DMS 273 (cell line): Measurements from ENCODE around the gene YTHDF1.
"Not testable (repeated sequence)": the region's sequence is repeated elsewhere in the genome, so short reads cannot be mapped to it uniquely, and the experiment has no call there.

Experiments
- DNase-seq: peaks from one replicate; lab custom pipeline; 2025; ENCODE audit not compliant: unreplicated experiment; lab: John Stamatoyannopoulos, UW

Gene YTHDF1

DNA sequence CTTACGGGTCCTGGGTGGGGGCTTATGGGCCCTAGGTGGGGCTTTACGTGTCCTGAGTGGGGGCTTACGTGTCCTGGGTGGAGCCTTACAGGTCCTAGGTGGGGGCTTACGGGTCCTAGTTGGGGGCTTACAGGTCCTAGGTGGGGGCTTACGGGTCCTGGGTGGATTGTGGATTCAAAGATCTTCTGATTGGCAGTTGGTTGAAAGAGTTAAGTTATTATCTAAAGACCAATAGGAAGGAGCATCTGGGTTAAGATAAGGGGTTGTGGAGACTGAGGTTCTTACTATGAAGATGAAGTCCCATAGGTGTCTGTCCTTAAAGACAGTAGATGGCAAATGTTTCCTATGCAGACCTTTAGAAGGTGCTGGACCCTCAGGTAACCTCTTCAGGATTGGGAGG is 11.3 kb upstream of the YTHDF1 start:
- DNase-seq = no peak

DNA sequence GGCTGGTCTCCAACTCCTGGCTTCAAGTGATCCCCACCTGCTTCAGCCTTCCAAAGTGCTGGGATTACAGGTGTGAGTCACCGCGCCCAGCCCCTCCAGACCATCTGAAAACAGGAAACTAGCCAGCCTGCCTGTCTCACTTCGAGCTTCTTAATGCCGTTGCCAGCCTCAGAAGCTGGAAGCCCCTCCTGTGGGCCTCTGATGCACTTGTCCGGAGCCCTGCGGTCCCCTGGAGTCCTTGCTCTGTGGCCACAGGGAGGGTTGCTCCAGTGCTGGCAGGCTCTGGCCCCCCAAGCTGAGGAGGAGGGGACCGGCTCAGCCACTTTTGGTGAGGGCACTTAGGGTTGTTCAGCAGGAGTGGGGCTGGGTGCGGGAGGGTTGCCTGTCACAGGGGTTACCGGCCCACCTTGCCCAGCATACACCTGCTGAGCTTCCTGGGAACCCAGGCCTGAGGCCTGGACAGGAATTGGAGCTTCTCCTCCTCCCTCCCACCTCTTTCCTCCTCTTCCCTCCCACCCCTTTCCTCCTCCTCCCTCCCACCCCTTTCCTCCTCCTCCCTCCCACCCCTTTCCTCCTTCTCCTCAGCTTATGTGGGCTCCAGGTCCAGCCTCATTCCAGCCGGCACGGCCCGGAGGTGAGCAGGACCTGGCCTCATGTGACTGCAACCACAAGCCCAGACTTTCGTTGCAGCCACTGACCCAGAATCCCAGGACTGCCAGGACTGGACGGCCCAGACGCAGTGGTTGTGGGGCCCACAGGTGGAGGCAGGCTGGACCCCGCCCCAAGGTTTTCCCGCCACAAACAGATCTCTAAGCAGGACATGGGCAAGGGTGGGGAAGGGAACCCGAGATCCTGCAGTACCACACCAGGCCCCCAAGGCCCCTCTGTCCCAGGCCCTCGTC is 10.4 kb upstream of the YTHDF1 start:
- no peak for DNase-seq

GRCh38 chr20:63225082-63225454 is 9.1 kb upstream of the YTHDF1 start:
- no peak for DNase-seq

DNA sequence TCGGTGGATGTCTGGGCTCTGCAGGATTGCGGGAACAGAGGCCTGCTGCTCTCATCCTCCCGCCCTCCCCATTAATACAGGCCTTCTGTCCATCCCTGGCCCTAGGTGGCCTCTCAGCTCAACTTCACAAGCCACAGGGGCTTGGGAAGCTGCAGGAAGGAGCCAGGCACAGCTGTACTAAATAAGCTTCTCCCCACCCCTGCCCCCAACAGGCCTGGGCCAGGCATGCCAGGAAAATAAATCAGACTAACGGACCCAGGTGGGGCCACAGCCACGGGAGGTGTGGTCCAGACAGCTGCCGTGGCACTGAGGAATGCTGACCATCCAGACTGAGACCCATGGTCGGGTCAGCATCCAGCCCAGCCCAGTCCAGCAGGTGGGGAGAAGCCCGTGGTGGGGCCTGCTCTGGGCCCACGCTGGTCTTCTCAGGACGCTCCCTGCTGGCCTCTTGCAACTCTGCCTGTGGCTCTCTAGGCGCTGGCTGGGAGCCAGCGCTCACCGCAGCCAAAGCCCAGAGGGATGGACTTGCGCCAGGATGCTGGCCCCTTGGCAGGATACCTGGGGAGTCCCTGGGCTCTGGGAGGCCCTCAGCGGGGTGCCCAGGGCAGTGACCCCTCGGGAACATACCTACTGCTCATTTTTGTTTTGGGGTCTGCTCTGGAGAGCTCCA is 8.6 kb upstream of the YTHDF1 start:
- peak; percentile 64 for DNase-seq

DNA sequence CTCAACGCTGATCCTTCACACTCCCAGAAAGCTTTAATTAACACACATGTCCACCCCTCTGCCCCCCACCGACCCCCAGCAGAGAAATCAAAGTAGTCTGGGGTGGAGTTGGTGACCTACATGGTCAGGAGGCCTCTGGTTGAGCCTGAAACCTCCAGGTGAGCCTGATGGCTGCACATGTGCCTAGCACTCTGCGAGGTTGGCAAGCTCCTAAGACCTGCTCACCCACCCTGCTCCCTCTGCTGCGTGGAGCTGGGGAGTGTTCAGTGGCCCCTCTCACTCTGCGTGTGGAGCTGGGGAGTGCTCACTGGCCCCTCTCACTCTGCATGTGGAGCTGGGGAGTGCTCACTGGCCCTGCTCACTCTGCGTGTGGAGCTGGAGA is 7.9 kb upstream of the YTHDF1 start:
- DNase-seq = no peak

DNA sequence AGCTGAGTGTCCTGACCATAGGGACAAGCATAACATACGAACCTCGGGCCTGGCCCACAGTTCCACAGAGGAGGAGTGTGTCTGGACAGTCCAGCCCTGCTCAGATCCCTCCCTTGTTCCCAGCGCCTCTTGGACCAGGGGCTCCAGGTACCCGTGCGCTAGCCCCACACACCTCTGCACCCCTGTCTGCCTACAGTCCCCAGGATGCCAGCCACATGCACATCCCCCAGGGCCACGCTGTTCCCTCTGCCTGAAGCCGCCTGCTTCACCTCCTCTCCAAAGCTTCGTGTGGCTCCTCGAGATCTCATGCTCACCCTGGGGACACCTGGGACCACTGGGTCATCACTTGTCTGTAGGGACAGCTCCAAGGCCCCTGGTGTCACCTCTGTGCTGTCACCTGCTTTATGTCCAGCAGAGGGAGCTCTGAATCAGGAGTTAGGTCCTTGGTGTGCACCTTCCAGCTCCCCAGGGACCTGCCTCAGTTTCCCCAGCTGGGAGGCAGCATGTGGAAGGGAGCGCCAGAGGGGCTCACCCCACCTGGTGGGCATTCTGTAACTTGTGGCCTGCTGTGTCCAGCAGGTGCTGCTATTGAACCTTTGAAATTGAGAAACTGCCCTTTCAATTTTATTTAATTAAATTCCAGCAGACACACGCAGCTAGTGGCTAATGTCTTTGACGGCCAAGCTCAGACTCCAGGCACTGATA is 7.3 kb upstream of the YTHDF1 start:
- peak; percentile 72 for DNase-seq

- no peak for DNase-seq
Observed at GRCh38 chr20:63222541-63222940, 6.6 kb upstream of the YTHDF1 start.

DNA sequence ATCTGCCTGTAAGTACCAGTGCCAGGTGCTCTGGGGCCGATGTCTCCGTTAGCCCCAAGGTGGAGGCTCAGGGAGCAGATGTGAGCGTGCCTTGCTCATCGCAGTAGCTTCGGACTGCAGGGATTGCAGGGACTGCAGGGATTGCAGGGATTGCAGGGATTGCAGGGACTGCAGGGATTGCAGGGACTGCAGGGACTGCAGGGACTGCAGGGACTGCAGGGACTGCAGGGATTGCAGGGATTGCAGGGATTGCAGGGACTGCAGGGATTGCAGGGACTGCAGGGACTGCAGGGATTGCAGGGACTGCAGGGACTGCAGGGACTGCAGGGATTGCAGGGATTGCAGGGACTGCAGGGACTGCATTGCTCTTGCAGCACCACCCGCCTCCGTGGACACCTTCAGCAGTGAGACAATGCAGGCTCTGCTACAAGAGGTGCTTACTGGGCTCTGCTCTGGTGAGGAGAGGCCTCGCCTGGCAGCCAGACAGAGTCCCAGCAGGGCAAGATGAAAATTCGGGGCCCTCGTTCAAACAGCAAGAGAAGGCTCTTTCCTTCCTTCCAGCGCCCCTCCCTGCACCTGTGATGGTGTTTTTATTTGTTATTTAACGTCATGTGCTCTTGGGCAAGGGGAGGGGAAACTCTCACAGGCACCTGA is 5.6 kb upstream of the YTHDF1 start:
- not testable (repeated sequence) for DNase-seq

GRCh38 chr20:63220696-63221399 is 4.9 kb upstream of the YTHDF1 start:
- DNase-seq = no peak

GRCh38 chr20:63219866-63220521 is 4.1 kb upstream of the YTHDF1 start:
- no peak for DNase-seq

- DNase-seq = no peak
Observed at GRCh38 chr20:63219447-63219821, 3.5 kb upstream of the YTHDF1 start.

GRCh38 chr20:63218701-63219446 is 2.9 kb upstream of the YTHDF1 start:
- no peak for DNase-seq

DNA sequence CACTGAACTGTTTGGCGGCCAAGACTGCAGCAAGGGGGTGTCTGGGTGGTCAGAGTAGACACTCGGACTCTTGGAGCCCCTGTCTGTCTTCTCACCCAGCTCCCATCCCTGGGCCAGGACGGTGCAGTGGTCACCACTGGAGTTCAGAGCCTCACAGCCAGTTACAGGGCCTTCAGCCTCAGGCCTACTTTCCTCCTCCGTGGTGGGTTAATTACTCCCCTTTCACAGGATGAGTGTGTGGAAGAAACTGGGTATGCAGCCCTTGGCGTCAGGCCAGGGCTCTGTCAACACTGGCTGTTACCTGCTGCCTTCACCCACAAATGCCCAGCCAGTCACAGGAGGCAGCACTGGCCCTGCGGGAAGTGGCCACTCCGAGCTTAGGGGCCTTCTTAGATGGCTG is 1.8 kb upstream of the YTHDF1 start:
- no peak for DNase-seq

DNA sequence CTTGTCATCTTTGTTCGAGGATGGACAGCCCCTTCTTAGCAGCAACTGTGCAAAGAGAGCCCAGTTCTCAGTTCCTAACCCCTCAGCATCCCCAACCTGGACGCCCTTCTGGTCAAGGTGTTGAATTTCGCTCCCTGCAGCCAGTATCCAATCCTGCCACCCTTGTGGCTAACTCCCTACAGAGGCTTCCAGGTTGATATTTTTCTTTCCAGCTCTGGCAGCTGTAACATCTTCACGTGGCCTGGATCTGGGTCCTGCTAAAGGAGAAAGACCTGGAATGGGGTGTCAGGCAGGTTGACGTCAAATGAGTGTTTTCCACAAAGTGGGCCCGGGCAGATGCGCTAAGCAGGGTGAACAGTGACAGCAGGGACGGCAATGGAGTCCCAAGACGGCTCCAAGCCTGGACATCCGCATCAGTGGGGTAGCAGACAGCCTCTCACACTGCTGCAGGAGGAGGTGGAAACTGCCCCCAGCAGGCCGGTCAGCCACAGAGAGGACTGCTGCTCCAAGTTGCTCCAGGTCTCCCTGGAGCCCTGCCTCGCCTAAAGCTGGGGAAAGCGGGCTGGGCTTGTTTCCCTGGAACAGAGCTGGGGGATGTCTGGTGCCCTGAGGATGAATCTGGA is 1.0 kb upstream of the YTHDF1 start:
- DNase-seq = no peak

DNA sequence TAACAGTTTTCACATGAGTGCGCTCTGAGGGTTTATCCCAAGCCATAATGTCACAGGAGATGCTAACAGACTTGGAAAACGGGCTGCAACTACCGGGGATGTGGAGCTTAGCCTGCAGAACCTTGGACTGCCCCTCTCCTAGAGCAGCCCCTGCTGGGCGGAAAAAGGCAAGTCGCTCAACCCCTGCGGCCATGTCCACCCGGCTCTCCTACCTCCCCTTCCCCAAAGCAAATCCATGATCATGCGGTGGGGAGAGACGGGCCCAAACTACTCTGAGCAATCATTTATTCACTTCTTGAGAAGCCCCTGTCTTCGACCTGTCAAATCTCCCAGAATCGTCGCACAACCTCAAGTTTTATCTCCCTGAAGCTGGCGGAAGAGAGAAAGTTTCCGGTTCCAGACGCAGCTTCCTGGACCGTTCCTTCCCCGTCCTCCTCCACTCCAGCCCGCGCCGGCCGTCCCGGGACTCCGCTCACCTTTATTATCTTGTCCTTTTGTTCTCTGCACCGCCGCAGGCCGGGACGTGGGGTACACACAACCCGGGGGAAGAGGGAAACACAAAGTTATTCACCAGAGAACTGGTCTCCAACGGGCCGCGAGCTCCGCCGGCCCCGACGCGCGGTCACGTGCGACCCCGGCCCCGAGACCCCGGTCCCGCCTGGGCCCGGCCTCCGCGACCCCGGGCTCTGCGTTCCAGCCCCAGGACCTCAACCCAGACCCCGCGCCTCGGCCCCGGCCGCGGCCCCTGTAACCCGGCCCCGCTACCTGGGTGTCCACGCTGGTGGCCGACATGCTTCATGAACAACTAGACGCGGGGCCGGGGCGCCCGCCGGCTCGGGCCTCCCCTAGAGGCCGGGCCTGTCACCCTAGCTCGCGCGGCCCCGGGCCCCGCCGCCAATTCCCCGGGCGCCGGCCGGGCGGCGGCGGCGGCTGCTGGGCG is 560 bp downstream of the YTHDF1 start:
- DNase-seq = peak; percentile 74

DNA sequence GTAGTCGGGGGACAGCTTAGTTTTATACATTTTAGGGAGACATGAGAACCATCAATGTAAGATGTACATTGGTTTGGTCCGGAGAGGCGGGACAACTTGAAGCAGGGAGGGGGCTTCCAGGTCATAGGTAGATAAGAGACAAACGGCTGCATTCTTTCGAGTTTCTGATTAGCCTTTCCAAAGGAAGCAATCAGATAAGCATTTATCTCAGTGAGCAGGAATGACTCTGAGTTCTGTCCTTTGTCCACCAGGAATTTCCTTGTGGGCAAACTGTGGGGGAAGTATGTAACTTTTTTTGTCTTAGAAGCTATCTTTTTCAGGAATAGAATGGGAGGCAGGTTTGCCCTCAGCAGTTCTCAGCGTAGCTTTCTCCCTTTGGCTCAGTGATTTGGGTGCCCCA is 1.4 kb downstream of the YTHDF1 start:
- DNase-seq = no peak

DNA sequence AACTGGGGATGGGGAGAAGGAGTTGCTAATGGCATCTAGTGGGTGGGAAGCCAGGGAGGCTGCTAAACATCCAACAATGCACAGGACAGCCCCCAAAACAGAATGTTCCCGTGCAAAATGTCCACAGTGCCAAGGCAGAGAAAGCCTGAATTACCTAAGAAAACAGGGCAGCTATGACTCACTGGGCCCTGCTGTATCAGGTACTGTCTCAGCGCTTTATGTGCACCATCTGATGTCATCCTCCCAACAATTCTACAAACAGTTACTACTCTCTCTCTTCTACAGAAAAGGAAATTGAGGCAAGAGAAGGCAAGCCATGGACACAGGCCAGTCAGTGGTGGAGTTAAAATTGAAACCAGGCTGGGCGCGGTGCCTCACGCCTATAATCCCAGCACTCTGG is 3.1 kb downstream of the YTHDF1 start:
- no peak for DNase-seq

- DNase-seq = no peak
Observed at GRCh38 chr20:63212393-63212730, 3.6 kb downstream of the YTHDF1 start.
